HG03558 (cell line): ENCODE results near the gene ACOXL.

Experiments used
- ATAC-seq: cut with Tn5 transposase; IDR thresholded peaks from one replicate; pipeline ENCODE4 v1.9.1; 2021; ENCODE audit warnings: moderate number of reproducible peaks; ENCODE audit not compliant: unreplicated experiment; ENCODE audit errors: extremely low read depth

ACOXL gene

DNA sequence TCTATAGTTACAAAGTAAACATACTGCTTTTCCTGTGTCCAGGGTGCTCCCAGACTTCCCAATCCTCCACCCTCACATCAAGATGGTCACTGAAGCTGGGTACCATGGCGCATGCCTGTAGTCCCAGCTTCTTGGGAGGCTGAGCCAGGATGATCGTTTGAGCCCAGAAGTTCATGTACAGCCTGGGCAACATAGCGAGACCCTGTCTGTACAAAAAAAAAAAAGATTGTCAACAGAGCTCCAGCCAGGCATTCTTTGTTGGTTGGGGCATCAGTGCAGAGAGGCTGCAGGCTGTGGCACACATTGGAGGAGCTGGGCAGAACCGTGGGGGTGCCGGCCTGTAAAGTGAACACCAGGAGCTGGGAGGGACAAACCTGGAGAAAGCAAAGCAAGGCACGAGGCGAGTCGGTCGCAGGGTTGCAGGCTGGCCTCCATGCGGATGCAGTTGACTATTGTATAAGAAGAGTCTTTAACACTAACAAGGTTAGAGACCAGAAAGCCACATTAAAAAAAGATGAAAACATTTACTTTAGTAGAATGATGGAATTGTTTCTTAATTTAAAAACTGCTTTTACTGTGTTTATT lies 51.8 kb downstream of the ACOXL start:
- ATAC-seq = no peak

- no peak for ATAC-seq
These were observed 53.1 kb downstream of the ACOXL start for GRCh38 chr2:110785439-110785838.

GRCh38 chr2:110788976-110789375 lies 56.6 kb downstream of the ACOXL start:
- ATAC-seq = no peak

DNA sequence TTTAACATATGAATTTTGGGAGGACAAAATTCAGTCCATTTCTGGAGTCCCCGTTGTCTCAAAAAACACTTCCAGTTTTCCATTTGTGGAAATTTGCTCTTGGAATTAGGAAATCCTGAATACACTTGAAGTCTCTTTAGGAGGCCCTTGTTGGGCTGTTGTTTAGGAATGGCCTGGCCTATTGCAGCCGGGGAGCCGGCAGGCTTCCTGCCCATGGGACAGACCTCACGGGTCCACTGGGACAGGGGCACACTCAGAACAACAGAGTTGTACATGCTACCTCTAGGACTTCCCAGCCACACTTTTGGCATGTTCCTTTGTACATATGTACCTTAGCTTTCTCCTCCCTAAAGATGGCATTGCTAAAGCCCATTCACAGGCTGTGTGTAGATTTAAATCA lies 57.3 kb downstream of the ACOXL start:
- ATAC-seq = no peak

GRCh38 chr2:110790907-110791306 lies 58.5 kb downstream of the ACOXL start:
- no peak for ATAC-seq

- no peak for ATAC-seq
These were observed 59.1 kb downstream of the ACOXL start for GRCh38 chr2:110791435-110791834.

DNA sequence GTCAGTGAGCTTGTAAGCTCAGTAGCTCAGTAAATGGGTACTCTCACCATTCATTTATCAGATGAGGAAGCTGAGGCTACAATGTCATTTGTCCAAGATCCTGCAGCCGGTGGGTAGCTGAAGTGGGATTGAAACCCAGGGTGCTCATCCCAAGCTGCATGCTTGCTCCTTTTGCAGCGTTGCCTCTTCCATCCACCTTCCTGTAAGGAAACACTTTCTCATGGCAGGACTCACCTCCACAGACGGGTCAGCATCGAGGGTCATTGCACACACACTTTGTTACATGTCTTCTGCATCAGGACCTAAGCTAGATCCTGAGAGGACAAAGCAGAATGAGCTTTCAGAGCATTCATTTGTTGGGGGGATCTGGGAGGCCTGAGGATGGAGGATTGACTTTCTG lies 60.7 kb downstream of the ACOXL start:
- no peak for ATAC-seq

DNA sequence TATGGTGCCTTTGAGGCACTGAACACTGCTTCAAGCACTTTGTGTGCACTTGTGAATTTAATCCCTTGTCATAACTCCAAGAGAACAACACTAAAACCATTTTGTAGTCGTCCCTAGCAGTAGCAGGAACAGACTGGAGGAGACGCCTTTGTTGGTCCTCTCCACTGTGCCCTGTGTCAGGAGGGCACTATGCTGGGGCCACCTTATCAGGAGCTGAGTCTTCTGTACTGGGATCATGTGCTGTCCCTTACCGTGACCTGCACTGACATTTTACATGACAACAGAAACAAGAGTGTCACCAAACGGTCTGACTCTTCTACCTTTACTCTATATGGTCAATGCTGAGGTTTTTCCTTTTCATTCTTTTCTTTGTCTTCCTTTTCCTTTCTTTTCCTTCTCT lies 62.0 kb downstream of the ACOXL start:
- no peak for ATAC-seq

DNA sequence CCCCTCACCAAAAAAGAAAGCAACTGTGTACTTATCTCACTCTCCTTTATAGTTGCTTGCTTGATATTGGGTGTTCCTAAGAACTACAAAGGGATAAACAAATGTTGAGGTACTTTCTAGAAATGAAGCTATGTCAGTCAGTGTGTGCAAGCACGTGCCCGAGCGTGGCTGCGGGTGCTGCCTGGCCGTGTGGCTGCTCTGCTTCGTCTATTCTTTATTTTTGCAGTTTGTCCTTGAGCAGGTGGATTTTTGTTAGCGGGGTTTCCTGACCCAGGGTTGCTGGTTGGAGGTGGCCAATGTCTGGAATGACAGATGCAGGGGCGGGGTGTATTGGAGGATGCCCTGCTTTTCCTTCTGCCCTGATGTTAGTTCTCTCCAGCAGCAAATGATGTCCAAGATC lies 62.6 kb downstream of the ACOXL start:
- no peak for ATAC-seq

GRCh38 chr2:110796716-110797301 lies 64.4 kb downstream of the ACOXL start:
- ATAC-seq = no peak

DNA sequence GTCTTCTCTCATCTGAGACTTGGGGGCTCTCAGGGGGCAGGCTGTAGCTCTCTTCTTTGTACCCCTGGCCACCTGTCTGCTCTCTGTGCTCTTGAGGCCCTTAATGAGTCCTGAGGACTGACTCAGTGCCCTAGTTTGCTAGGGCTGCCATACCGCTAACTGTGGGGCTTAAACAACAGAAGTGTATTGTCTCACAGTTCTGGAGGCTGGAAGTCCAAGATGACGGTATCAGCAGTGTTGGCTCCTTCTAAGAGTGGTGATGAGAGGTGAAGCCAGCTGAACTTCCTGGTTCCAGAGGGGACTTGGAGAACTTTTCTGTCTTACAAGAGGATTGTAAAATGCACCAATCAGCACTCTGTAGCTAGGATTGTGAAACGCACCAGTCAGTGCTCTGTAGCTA lies 67.0 kb downstream of the ACOXL start:
- ATAC-seq = no peak

- ATAC-seq = no peak
These were observed 68.4 kb downstream of the ACOXL start for GRCh38 chr2:110800611-110801402.

GRCh38 chr2:110802208-110802932 lies 70.0 kb downstream of the ACOXL start:
- no peak for ATAC-seq

DNA sequence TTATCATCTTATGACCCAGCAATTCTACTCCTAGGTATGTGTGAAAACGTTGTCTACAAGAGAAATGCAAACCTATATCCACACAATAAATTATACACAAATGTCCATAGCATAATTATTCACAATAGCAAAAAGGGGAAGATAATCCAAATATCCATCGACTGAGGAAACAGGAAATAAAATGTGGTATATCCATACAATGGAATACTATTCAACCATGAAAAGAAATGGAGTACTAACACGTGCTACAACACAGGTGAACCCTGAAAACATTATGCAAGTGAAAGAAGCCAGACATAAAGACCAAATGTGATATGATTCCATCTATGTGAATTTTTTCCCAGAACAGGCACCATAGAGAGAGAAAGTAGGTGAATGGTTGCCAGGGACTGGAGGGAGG lies 72.1 kb downstream of the ACOXL start:
- no peak for ATAC-seq

GRCh38 chr2:110804915-110805314 lies 72.5 kb downstream of the ACOXL start:
- ATAC-seq = no peak

DNA sequence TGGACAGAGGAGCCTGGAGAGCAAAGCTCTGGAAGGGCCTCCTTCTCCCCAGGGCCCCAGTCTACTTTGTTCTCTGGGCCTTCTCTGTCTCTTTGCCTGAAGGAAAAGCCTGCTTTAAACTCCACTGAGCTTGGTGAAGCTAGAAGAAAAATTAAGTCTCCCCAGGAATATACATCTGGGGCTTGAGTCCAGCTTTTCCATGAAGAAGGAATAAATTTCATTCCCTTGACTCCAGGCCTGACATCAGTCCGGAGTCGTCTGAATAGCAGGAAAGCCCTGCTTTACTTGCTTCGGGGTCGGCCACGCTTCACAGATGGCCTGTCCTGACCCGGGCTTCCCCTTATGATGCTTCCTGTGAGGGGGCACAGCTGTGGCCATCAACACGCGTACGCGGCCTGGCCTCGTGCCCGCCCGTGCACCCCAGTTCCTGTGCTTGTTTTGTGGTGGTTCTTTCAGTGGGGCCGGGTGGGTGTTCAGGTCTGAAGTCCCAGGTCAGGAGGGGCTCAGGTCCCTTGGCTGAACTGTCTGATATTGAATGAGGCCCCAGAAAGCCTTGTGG lies 73.6 kb downstream of the ACOXL start:
- no peak for ATAC-seq

- no peak for ATAC-seq
These were observed 75.1 kb downstream of the ACOXL start for GRCh38 chr2:110807522-110807921.

- ATAC-seq = no peak
These were observed 78.0 kb downstream of the ACOXL start for GRCh38 chr2:110810404-110810803.

DNA sequence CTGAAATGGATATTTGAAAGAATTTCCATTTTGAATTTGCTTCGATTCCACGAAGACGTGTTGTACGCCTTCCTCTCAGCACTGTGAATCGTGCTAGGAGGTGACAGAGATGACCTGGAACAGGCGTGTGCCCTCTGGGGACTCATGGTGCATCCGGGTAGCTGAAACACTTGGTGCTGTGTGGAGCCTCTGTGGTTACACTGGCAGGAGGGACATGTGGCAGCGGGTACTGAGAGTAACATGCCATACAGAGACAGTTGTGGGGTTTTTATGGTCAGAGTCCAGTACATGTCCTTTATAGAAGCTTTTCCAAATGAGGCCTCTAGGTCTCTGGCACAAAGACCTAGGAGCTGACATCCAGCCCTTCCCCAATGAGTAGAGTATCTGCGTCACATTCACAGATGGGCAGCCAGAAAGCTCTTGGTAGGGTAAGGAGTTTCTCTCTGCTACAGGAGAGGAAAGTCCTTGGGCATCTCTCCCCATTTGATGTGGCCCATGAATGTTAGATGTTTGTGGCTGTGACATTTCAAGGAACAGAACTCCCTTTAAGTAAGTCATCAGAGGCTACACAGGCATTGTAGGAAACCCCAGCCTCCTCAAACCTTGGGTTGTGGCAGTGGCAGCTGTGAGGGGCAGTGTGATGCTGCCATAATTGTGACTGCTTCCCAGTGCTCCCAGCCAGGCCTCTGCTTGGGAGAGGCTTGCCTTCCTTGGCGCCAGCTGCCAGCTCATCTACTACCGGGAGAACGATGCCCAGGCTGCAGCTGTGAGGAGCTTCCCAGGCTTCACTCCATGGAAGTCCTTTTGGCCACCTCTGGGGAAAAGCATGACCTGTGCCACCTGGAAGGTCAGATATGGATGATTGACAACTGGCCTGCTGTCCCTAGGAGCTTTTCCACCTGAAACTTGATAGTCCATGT lies 80.6 kb downstream of the ACOXL start:
- no peak for ATAC-seq

DNA sequence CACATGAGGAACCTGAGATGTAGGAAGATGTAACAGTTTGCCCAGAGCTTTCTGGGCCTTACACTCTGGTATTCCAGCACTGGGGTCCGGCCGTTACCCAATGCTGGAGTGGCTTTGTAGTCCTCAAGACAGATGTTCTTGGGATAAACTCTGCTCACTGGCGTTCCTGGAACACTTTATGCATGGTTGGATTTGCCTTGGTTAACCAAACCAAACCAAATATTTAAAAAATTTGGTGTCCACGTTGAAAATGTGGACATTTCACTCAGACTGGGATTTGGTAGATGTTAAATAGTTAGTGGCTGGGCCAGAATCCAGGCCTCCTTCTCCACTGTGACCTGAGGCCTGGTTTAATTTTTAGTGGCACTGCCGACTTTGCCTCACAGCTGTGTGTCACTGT lies 81.5 kb downstream of the ACOXL start:
- no peak for ATAC-seq
